ENCODE results near the gene RGS19.

DNA sequence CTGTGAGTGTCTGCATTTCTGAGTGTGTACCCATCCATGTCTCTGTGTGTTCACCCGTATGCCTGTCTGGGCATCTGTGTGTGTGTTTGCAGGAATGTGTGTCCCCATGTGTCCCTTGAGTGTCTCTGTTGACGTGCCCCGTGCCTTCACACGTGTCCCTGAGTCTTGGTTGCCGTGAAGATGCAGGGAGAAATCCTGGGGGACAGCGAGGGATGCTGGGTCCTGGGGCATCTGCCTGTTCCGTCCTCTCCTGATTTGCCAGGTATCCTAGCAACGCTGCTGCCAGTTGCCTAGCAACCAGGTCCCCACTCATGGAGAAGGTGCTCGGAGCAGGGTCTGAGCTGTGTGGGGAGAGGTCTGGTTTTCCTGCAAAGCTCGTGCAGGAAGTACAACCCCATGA lies 10.8 kb upstream of the RGS19 start:
- TF ChIP-seq EP300 (IDR thresholded peaks at IDR 0.05; ENCODE audit: borderline replicate concordance) (no peak), TAF1 (IDR thresholded peaks at IDR 0.05; ENCODE audit: low read depth) (no peak), REST (IDR thresholded peaks at IDR 0.05; ENCODE audit: low read depth) (no peak), NFIC (IDR thresholded peaks at IDR 0.05) (no peak), RAD21 (IDR thresholded peaks at IDR 0.05; ENCODE audit: low read depth) (no peak), FOXM1 (IDR thresholded peaks at IDR 0.05; ENCODE audit: borderline replicate concordance, low read depth) (no peak), CEBPB (IDR thresholded peaks at IDR 0.05) (no peak), YY1 (IDR thresholded peaks at IDR 0.05; ENCODE audit: low read depth) (no peak)
- TF ChIP-seq, protein P1, sequence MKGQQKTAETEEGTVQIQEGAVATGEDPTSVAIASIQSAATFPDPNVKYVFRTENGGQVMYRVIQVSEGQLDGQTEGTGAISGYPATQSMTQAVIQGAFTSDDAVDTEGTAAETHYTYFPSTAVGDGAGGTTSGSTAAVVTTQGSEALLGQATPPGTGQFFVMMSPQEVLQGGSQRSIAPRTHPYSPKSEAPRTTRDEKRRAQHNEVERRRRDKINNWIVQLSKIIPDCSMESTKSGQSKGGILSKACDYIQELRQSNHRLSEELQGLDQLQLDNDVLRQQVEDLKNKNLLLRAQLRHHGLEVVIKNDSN (IDR thresholded peaks at IDR 0.05), result no peak
